ENCODE results near the gene B4GALT6.

Gene B4GALT6

DNA sequence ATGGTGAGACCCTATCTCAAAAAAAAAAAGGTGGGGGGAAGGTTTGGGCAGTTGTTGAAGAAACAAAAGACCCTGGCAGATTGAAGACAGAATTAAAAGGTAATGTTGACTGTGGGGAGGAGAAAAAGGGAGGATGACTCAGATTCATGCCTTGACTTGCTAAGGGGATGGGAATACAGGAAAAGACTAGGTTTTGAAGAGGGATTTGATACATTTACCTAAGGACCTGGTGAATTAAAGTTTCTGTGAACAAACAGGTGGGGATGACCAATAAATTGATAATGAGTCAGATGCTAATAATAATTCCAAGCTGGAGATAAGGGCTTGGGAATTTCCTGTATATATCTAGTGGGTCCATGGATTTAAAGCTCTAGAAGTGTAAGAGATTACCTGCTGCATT is 65.1 kb downstream of the B4GALT6 start:
- H3K4me3 ChIP-seq (ENCODE audit: low read length) = no peak overlapping the region
- no peaks in the 10 kb centered on the region for H3K36me3 ChIP-seq (ENCODE audit: control insufficient read depth, low read depth, low read length)
- H3K4me1 ChIP-seq (ENCODE audit: control insufficient read depth, low read depth, low read length) = no peaks in the 10 kb centered on the region
- no peaks in the 10 kb centered on the region for H3K27me3 ChIP-seq (ENCODE audit: control insufficient read depth, insufficient read depth, low read length)
- H3K9ac ChIP-seq (ENCODE audit: low read length) = no peak overlapping the region
- no peak overlapping the region for H3K27ac ChIP-seq (ENCODE audit: low read length)
- no peaks in the 10 kb centered on the region for H3K9me3 ChIP-seq (ENCODE audit: control insufficient read depth, low read depth, low read length)

DNA sequence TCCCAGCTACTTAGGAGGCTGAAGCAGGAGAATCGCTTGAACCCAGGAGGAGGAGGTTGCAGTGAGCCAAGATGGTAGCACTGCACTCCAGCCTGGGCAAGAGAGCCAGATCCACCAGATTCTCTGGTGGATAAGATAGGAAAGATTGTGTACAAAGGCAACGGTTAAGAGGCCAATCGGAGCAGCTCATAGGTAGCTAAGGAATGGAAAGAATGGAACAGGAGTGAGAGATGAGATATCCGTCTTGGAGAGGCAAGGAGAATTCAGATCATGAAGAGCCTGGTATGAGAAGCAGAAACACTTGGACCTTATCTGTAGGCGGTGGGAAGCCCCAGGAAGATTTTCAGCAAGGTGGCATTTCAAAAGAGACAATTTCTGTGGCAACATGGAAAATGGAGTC is 65.6 kb downstream of the B4GALT6 start:
- Histone ChIP-seq H3K4me3 (ENCODE audit: low read length) (no peak overlapping the region), H3K27me3 (ENCODE audit: control insufficient read depth, insufficient read depth, low read length) (no peaks in the 10 kb centered on the region), H3K36me3 (ENCODE audit: control insufficient read depth, low read depth, low read length) (no peaks in the 10 kb centered on the region), H3K4me1 (ENCODE audit: control insufficient read depth, low read depth, low read length) (no peaks in the 10 kb centered on the region), H3K27ac (ENCODE audit: low read length) (no peak overlapping the region), H3K9me3 (ENCODE audit: control insufficient read depth, low read depth, low read length) (no peaks in the 10 kb centered on the region), H3K9ac (ENCODE audit: low read length) (no peak overlapping the region)

DNA sequence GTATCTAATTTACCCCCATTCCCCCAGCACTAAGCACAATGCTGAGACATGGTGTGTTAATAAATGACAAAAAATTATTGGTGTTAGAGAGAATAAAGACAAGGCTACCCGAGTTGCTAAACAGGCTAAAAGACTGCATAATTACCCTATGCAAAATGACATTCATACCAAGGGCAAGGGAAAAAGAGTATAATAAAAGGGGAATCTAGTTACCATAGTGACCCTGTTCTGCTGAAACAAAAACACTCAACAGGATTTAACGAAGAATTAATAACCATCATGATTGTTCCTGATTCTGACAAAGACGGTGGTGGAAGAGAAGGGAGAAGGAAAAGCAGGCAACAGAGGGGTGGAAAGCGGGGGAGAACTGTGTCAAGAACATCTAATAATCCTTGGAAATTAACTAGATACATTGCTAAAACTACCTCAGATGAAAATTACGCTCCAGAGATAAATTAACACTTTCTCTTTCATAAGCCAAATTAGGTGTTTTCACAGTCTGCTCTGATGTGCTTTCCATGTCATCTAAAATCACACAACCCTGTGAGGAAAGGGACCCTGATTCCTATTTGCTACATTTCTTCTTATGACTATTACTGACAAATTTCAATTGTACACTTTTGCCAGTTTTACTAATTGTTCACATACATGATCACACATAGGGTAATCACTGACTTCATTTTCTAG is 67.2 kb downstream of the B4GALT6 start:
- no peaks in the 10 kb centered on the region for H3K4me1 ChIP-seq (ENCODE audit: control insufficient read depth, low read depth, low read length)
- no peaks in the 10 kb centered on the region for H3K9me3 ChIP-seq (ENCODE audit: control insufficient read depth, low read depth, low read length)
- H3K4me3 ChIP-seq (ENCODE audit: low read length) = no peak overlapping the region
- H3K27me3 ChIP-seq (ENCODE audit: control insufficient read depth, insufficient read depth, low read length) = no peaks in the 10 kb centered on the region
- H3K36me3 ChIP-seq (ENCODE audit: control insufficient read depth, low read depth, low read length) = no peaks in the 10 kb centered on the region
- H3K27ac ChIP-seq (ENCODE audit: low read length) = no peak overlapping the region
- no peak overlapping the region for H3K9ac ChIP-seq (ENCODE audit: low read length)

DNA sequence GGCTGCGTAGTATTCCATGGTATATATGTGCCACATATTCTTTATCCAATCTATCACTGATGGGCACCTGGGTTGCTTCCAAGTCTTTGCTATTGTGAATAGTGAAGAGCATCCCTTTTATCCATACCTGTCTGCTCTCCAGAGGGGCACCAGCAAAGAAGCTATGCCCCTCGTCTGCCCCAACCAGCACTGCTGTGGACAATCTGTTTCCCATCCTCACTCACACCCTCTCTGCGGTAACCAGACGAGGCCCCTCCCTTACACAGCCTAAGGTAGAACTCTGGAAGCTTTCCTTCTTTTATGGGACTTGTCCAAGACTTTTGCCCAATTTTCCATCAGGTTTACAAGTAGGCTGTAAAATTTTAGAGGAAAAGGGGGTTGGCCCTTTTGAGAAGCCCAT is 67.8 kb downstream of the B4GALT6 start:
- no peak overlapping the region for H3K9ac ChIP-seq (ENCODE audit: low read length)
- no peaks in the 10 kb centered on the region for H3K4me1 ChIP-seq (ENCODE audit: control insufficient read depth, low read depth, low read length)
- no peaks in the 10 kb centered on the region for H3K36me3 ChIP-seq (ENCODE audit: control insufficient read depth, low read depth, low read length)
- no peaks in the 10 kb centered on the region for H3K27me3 ChIP-seq (ENCODE audit: control insufficient read depth, insufficient read depth, low read length)
- no peak overlapping the region for H3K4me3 ChIP-seq (ENCODE audit: low read length)
- no peaks in the 10 kb centered on the region for H3K9me3 ChIP-seq (ENCODE audit: control insufficient read depth, low read depth, low read length)
- H3K27ac ChIP-seq (ENCODE audit: low read length) = no peak overlapping the region

DNA sequence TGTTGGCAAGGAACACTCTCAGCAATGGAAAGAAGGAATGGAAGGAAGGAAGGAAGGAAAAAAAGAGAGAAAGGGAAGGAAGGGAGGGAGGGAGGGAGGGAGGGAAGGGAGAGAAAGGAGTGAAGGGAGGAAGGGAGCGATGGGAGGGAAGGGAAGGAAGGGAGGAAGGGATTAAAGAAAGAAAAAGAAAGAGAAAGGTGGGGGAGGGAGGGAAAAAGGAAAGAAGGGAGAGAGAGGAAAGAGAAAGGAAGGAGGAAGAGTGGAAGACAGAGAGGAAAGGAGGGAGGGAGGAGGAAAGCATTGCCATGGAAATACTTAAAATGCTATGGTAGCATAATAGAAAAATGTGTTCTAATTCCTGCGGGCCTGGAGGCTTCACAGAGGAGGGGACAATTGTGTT is 70.3 kb downstream of the B4GALT6 start:
- H3K36me3 ChIP-seq (ENCODE audit: control insufficient read depth, low read depth, low read length) = no peaks in the 10 kb centered on the region
- H3K27me3 ChIP-seq (ENCODE audit: control insufficient read depth, insufficient read depth, low read length) = no peaks in the 10 kb centered on the region
- H3K9ac ChIP-seq (ENCODE audit: low read length) = no peak overlapping the region
- no peak overlapping the region for H3K4me3 ChIP-seq (ENCODE audit: low read length)
- H3K27ac ChIP-seq (ENCODE audit: low read length) = no peak overlapping the region
- no peaks in the 10 kb centered on the region for H3K9me3 ChIP-seq (ENCODE audit: control insufficient read depth, low read depth, low read length)
- peaks cover 7% of the 10 kb centered on the region for H3K4me1 ChIP-seq (ENCODE audit: control insufficient read depth, low read depth, low read length)

DNA sequence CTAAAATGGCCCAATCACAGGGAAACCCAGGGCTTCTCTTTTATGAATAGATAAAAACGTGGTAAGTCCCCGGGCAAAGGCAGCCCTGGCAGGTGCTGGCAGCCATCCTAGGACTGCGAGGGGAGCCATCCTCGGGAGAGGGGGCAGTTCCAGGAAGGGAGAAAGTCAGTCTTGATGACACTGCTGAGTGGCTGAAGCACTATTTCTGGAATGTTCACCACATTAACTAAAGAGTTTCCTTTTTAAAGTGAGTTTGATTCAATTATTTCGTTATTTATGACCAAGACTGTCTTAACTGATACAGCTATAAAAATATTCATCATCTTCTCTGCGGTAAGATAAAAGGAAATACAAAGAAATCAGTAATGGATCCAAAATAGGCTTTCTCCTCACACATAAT is 72.3 kb downstream of the B4GALT6 start:
- Histone ChIP-seq H3K27me3 (ENCODE audit: control insufficient read depth, insufficient read depth, low read length) (no peaks in the 10 kb centered on the region), H3K9me3 (ENCODE audit: control insufficient read depth, low read depth, low read length) (no peaks in the 10 kb centered on the region), H3K27ac (ENCODE audit: low read length) (no peak overlapping the region), H3K9ac (ENCODE audit: low read length) (no peak overlapping the region), H3K36me3 (ENCODE audit: control insufficient read depth, low read depth, low read length) (no peaks in the 10 kb centered on the region), H3K4me3 (ENCODE audit: low read length) (no peak overlapping the region), H3K4me1 (ENCODE audit: control insufficient read depth, low read depth, low read length) (peaks cover 7% of the 10 kb centered on the region)

DNA sequence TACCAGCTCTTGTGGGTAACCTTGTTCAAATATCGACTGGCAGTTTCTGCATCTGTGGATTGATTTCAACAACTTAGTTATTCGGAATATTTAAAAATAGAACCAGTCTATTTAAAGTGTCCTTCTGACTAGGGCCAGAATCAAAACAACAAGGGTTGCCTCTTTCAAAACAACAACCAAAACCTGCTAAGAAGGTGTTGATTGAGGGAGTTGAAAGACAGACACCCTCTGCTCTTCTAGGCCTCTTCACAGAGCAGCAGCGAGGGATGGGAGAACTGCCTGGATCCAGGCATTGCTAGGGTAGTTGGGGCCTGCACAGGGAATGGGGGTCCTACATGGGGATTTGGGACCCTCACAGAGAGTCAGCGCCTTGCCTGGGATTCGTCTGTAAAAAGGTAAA is 72.9 kb downstream of the B4GALT6 start:
- Histone ChIP-seq H3K27ac (ENCODE audit: low read length) (no peak overlapping the region), H3K4me3 (ENCODE audit: low read length) (no peak overlapping the region), H3K27me3 (ENCODE audit: control insufficient read depth, insufficient read depth, low read length) (no peaks in the 10 kb centered on the region), H3K9me3 (ENCODE audit: control insufficient read depth, low read depth, low read length) (no peaks in the 10 kb centered on the region), H3K36me3 (ENCODE audit: control insufficient read depth, low read depth, low read length) (no peaks in the 10 kb centered on the region), H3K9ac (ENCODE audit: low read length) (no peak overlapping the region), H3K4me1 (ENCODE audit: control insufficient read depth, low read depth, low read length) (peaks cover 7% of the 10 kb centered on the region)

DNA sequence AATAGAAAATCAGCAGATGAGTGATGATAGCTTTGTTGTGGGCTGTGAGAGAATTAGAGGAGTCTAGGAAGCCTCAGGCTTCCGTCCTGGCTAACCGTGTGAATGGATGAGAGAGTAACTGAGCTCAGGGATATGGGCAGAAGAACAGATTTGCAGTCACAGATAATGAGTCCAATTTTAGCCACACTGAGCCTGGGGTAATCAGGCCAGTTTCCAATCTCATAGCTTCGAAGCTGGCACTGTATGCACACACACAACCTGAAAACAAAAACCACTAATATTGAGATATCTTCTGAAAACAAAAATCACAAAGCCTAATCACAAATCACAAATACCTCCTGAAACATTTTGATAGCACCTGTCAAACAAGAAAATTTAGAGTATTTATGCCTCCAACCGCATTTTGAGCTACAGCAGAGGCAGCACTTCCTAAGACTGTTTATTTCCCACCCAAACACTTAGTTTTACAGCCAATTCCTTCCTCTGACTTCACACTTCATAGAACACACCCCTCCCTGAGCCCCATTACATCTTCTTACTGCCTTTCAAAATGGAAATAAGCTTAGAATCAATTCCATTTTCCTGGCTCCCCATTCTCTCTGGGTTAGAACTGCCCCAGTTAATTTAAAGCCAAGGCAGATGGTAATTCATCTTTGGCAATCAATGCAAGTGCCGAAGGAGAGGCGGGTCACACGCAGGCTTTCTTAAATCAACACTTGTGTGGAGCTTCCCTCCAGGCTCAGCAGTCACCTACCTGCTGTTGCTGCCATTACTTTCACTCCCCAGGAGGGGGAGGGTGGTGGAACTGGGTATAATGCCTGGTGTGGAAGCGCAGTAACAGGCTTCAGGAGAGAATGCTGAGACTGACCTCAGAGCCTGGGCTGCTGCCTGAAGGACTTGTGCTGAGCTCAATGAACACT is 73.8 kb downstream of the B4GALT6 start:
- H3K9me3 ChIP-seq (ENCODE audit: control insufficient read depth, low read depth, low read length) = no peaks in the 10 kb centered on the region
- no peaks in the 10 kb centered on the region for H3K27me3 ChIP-seq (ENCODE audit: control insufficient read depth, insufficient read depth, low read length)
- H3K36me3 ChIP-seq (ENCODE audit: control insufficient read depth, low read depth, low read length) = no peaks in the 10 kb centered on the region
- no peak overlapping the region for H3K27ac ChIP-seq (ENCODE audit: low read length)
- peaks cover 7% of the 10 kb centered on the region for H3K4me1 ChIP-seq (ENCODE audit: control insufficient read depth, low read depth, low read length)
- no peak overlapping the region for H3K9ac ChIP-seq (ENCODE audit: low read length)
- no peak overlapping the region for H3K4me3 ChIP-seq (ENCODE audit: low read length)

DNA sequence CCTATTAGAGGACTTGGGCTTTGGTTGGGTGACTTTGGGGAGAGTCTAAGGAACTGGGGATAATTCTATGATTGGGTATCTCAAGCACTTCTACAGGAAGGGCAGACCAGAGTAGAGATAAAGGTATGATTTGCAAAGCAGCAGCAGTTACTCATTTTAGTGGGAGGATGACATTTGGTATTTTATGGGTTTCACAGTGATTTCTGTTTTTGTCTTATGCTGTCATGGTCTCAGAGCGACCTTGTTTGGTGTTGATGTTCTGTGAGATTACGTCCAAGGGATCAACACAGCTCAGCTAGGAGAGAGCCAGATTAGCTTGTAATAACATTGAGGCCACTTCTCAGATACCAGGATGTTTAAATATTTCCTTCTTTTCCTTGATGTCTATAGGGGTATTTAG is 74.5 kb downstream of the B4GALT6 start:
- H3K4me1 ChIP-seq (ENCODE audit: control insufficient read depth, low read depth, low read length) = peaks cover 7% of the 10 kb centered on the region
- no peaks in the 10 kb centered on the region for H3K27me3 ChIP-seq (ENCODE audit: control insufficient read depth, insufficient read depth, low read length)
- H3K9me3 ChIP-seq (ENCODE audit: control insufficient read depth, low read depth, low read length) = no peaks in the 10 kb centered on the region
- H3K9ac ChIP-seq (ENCODE audit: low read length) = no peak overlapping the region
- H3K36me3 ChIP-seq (ENCODE audit: control insufficient read depth, low read depth, low read length) = no peaks in the 10 kb centered on the region
- H3K27ac ChIP-seq (ENCODE audit: low read length) = no peak overlapping the region
- H3K4me3 ChIP-seq (ENCODE audit: low read length) = no peak overlapping the region

DNA sequence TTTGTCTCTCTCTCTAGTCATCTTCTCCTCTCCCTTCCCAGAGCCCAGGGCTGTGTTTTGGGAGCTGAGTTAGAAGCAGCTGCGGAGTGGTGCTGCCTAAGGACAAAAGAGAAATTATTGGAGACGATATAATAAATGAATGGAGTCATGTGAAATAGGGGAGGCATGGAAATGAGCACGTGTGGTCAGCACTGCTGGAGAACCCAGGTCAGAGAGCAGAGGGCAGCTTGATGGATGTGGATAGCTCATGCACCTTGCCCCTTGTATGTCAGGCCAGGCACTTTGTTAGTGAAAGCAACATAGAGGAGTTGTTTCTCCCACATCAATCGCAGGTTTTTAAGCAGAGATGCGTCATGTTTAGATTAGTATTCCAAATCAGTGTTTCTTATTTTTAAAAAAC is 77.0 kb downstream of the B4GALT6 start:
- H3K9me3 ChIP-seq (ENCODE audit: control insufficient read depth, low read depth, low read length) = no peaks in the 10 kb centered on the region
- no peaks in the 10 kb centered on the region for H3K36me3 ChIP-seq (ENCODE audit: control insufficient read depth, low read depth, low read length)
- H3K4me3 ChIP-seq (ENCODE audit: low read length) = no peak overlapping the region
- H3K9ac ChIP-seq (ENCODE audit: low read length) = no peak overlapping the region
- H3K4me1 ChIP-seq (ENCODE audit: control insufficient read depth, low read depth, low read length) = peaks cover 7% of the 10 kb centered on the region
- H3K27me3 ChIP-seq (ENCODE audit: control insufficient read depth, insufficient read depth, low read length) = no peaks in the 10 kb centered on the region
- H3K27ac ChIP-seq (ENCODE audit: low read length) = no peak overlapping the region

DNA sequence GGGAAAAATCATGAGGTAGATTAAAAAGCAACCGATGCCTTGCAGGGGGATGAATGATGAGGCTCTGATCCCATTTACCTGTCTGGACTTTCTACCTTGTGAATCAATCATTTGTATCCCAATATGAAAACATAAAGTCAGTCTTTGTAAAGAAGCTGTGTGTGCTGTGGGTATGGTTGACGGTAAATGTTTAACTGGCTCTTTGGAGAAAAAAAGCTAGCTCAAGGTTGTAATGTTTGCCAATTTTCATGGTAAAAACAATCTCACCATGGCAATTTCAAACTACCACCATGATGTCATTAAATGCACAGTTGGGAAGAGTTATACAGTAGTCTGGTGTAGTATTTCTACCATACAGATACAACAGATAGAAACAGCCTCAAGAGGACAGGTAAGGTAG is 78.1 kb downstream of the B4GALT6 start:
- Histone ChIP-seq H3K4me3 (ENCODE audit: low read length) (no peak overlapping the region), H3K9me3 (ENCODE audit: control insufficient read depth, low read depth, low read length) (no peaks in the 10 kb centered on the region), H3K4me1 (ENCODE audit: control insufficient read depth, low read depth, low read length) (peaks cover 6% of the 10 kb centered on the region), H3K36me3 (ENCODE audit: control insufficient read depth, low read depth, low read length) (no peaks in the 10 kb centered on the region), H3K9ac (ENCODE audit: low read length) (no peak overlapping the region), H3K27me3 (ENCODE audit: control insufficient read depth, insufficient read depth, low read length) (no peaks in the 10 kb centered on the region), H3K27ac (ENCODE audit: low read length) (no peak overlapping the region)

DNA sequence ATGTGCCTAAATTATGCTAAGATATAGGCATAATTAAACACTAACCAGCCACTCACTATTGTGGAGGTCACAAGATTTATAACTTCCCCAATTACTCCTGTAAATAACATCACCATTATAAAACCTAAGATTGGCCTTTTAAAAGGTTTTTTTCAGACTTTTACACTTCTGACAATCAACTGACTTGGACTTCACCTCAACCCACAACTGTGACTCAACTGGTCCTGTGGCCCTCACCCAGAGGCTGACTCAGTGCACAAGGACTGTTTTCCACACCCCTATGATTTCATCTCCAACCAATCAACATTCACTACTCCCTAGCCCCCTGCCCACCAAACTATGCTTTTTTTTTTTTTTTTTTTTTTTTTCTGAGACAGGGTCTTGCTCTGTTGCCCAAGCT is 81.1 kb downstream of the B4GALT6 start:
- Histone ChIP-seq H3K27ac (ENCODE audit: low read length) (no peak overlapping the region), H3K27me3 (ENCODE audit: control insufficient read depth, insufficient read depth, low read length) (no peaks in the 10 kb centered on the region), H3K9me3 (ENCODE audit: control insufficient read depth, low read depth, low read length) (no peaks in the 10 kb centered on the region), H3K4me3 (ENCODE audit: low read length) (no peak overlapping the region), H3K4me1 (ENCODE audit: control insufficient read depth, low read depth, low read length) (no peaks in the 10 kb centered on the region), H3K9ac (ENCODE audit: low read length) (no peak overlapping the region), H3K36me3 (ENCODE audit: control insufficient read depth, low read depth, low read length) (no peaks in the 10 kb centered on the region)
